ENCODE measurements around the gene TEX14.

GRCh38 chr17:58661499-58661898, 30.3 kb downstream of the TEX14 start:
- TF ChIP-seq CTCF (IDR thresholded peaks at IDR 0.05; ENCODE audit: insufficient read depth, low read length) (no peak), POLR2AphosphoS5 (IDR thresholded peaks at IDR 0.05; ENCODE audit: low read depth) (no peak), REST (IDR thresholded peaks at IDR 0.05; ENCODE audit: insufficient replicate concordance, low read depth) (no peak), GABPA (IDR thresholded peaks at IDR 0.05; ENCODE audit: low read depth) (no peak), SPI1 (IDR thresholded peaks at IDR 0.05; ENCODE audit: borderline replicate concordance, low read depth) (no peak)
